SK-N-SH (cell line): ENCODE measurements around the gene LIN52. TPM values are rescaled to one million over a fixed set of nuclear protein-coding genes. Genes with fewer than 3 reads are reported as not detected.

ENCODE experiments used
- CTCF ChIA-PET: fragments of 300-600, 350-600 bp; formaldehyde crosslinking; extraction: SDS; loops from one replicate; lab custom pipeline; 2021; lab: Yijun Ruan, JAX
- POLR2A ChIA-PET: fragments of 350-600 bp; sonication (Branson Sonifier 250); formaldehyde crosslinking; extraction: SDS; loops from one replicate; lab custom pipeline; 2020; ENCODE audit warnings: antibody characterized with exemption, inconsistent platforms; lab: Yijun Ruan, JAX
- DNase-seq: peaks from one replicate; pipeline ENCODE4 v3.0.0; 2012
- H2AFZ ChIP-seq: fragments of 200-600 bp; sonication (generic); 2 replicates; pipeline ENCODE4 v1.8.1; 2016; ENCODE audit warnings: antibody characterized with exemption, mild to moderate bottlenecking, low read depth
- H3F3A ChIP-seq: fragments of 200-600 bp; sonication (generic); replicated peaks from 2 replicates; pipeline ENCODE3; 2016; ENCODE audit warnings: antibody characterized with exemption, mild to moderate bottlenecking; ENCODE audit not compliant: insufficient read depth
- H3K27ac ChIP-seq, 2 experiments: fragments of 200-500 bp in 1 of 2; fragments of 200-600 bp in 1 of 2; sonication (Bioruptor generic) in 1 of 2; sonication (generic), shearing (Covaris generic) in 1 of 2; 2 replicates each; pipeline versions ENCODE4 v1.5.1 to v1.6.1; 2014 to 2016; ENCODE audit warnings: low read depth in 2 of 2, inconsistent platforms in 1 of 2, low read length in 1 of 2, mild to moderate bottlenecking in 1 of 2, mixed read lengths in 1 of 2
- H3K27me3 ChIP-seq: fragments of 200-600 bp; sonication (generic), shearing (Covaris generic); 2 replicates; pipeline ENCODE4 v1.6.1; 2016; ENCODE audit warnings: mixed run types; ENCODE audit not compliant: insufficient read depth
- H3K36me3 ChIP-seq, 2 experiments: fragments of 200-500 bp in 1 of 2; fragments of 200-600 bp in 1 of 2; sonication (Bioruptor generic) in 1 of 2; sonication (generic) in 1 of 2; replicated peaks in 1 of 2; 2 replicates each; pipeline versions ENCODE3 to v1.5.1; 2014 to 2016; ENCODE audit warnings: low read length in 1 of 2, mild to moderate bottlenecking in 1 of 2; ENCODE audit not compliant: insufficient read depth in 2 of 2, control insufficient read depth in 1 of 2
- H3K4me1 ChIP-seq, 2 experiments: fragments of 200-500 bp in 1 of 2; fragments of 200-600 bp in 1 of 2; sonication (Bioruptor generic) in 1 of 2; sonication (generic), shearing (Covaris generic) in 1 of 2; 2 replicates each; pipeline versions ENCODE4 v1.5.1 to v1.6.1; 2014 to 2016; ENCODE audit warnings: low read depth in 1 of 2, low read length in 1 of 2, mixed run types in 1 of 2; ENCODE audit not compliant: insufficient read depth in 2 of 2, control insufficient read depth in 1 of 2
- H3K4me2 ChIP-seq: fragments of 200-600 bp; sonication (generic), shearing (Covaris generic); 2 replicates; pipeline ENCODE4 v1.6.1; 2017; ENCODE audit warnings: mixed run types
- H3K4me3 ChIP-seq, 2 experiments: fragments of 200-500 bp in 1 of 2; fragments of 200-600 bp in 1 of 2; sonication (Bioruptor generic) in 1 of 2; sonication (generic), shearing (Covaris generic) in 1 of 2; 2 replicates each; pipeline versions ENCODE4 v1.5.1 to v1.8.1; 2014 to 2016; ENCODE audit warnings: low read depth in 2 of 2, inconsistent platforms in 1 of 2, low read length in 1 of 2, mild to moderate bottlenecking in 1 of 2, mixed read lengths in 1 of 2, moderate library complexity in 1 of 2
- H3K79me2 ChIP-seq: fragments of 200-600 bp; sonication (generic); 2 replicates; pipeline ENCODE4 v1.8.1; 2017; ENCODE audit warnings: mild to moderate bottlenecking; ENCODE audit not compliant: insufficient read depth
- H3K9ac ChIP-seq: fragments of 200-600 bp; sonication (generic); 2 replicates; pipeline ENCODE4 v1.6.1; 2017; ENCODE audit warnings: mixed run types
- H3K9me2 ChIP-seq: fragments of 200-600 bp; sonication (generic); 2 replicates; pipeline ENCODE4 v1.6.1; 2017; ENCODE audit warnings: mixed run types
- H3K9me3 ChIP-seq: fragments of 200-600 bp; sonication (generic); 2 replicates; pipeline ENCODE4 v1.6.1; 2017; ENCODE audit warnings: mixed run types, mild to moderate bottlenecking, moderate library complexity
- H4K20me1 ChIP-seq: fragments of 200-600 bp; sonication (generic); 2 replicates; pipeline ENCODE4 v1.6.1; 2017; ENCODE audit warnings: mild to moderate bottlenecking, mixed run types; ENCODE audit not compliant: insufficient read depth
- CHD2 ChIP-seq: fragments of 150-350 bp; IDR thresholded peaks from 2 replicates; pipeline ENCODE4 v1.6.1; 2018; ENCODE audit warnings: low read length; ENCODE audit not compliant: partially characterized antibody
- ELF1 ChIP-seq: IDR thresholded peaks from 2 replicates; pipeline ENCODE4 v1.4.0; 2012
- EZH2phosphoT487 ChIP-seq: fragments of 200-600 bp; sonication (generic); IDR thresholded peaks from 2 replicates; pipeline ENCODE4 v1.6.1; 2017; ENCODE audit warnings: low read depth, mixed run types, mild to moderate bottlenecking, antibody characterized with exemption, moderate library complexity, borderline replicate concordance
- FOSL2 ChIP-seq: IDR thresholded peaks from 2 replicates; pipeline ENCODE4 v1.4.0; 2012; ENCODE audit warnings: low read depth, mild to moderate bottlenecking, moderate library complexity, borderline replicate concordance
- FOXM1 ChIP-seq: IDR thresholded peaks from 2 replicates; pipeline ENCODE4 v1.4.0; 2012; ENCODE audit warnings: low read depth, mild to moderate bottlenecking
- GATA2 ChIP-seq: sonication (generic); formaldehyde crosslinking; IDR thresholded peaks from 2 replicates; pipeline ENCODE4 v1.5.0; 2020; ENCODE audit warnings: mild to moderate bottlenecking, missing genetic modification reagents
- MEF2A ChIP-seq: IDR thresholded peaks from 2 replicates; pipeline ENCODE4 v1.4.0; 2012; ENCODE audit warnings: low read depth, borderline replicate concordance
- PBX3 ChIP-seq: IDR thresholded peaks from 2 replicates; pipeline ENCODE4; 2012
- RAD21 ChIP-seq: IDR thresholded peaks from 2 replicates; pipeline ENCODE4 v1.6.1; 2012; ENCODE audit warnings: mild to moderate bottlenecking, low read length
- RCOR1 ChIP-seq: fragments of 150-350 bp; IDR thresholded peaks from 2 replicates; pipeline ENCODE4 v1.6.1; 2017; ENCODE audit warnings: antibody characterized with exemption, low read length
- RFX5 ChIP-seq: IDR thresholded peaks from 2 replicates; pipeline ENCODE4 v1.6.1; 2012; ENCODE audit warnings: mild to moderate bottlenecking, improper control_type of control experiment, low read length
- SIN3A ChIP-seq: IDR thresholded peaks from 2 replicates; pipeline ENCODE4 v1.6.1; 2012; ENCODE audit warnings: low read depth, mild to moderate bottlenecking, low read length, moderate library complexity, borderline replicate concordance
- TEAD4 ChIP-seq: IDR thresholded peaks from 2 replicates; pipeline ENCODE4 v1.4.0; 2012; ENCODE audit warnings: mild to moderate bottlenecking, borderline replicate concordance; ENCODE audit not compliant: insufficient read depth
- USF2 ChIP-seq: fragments of 150-350 bp; IDR thresholded peaks from 2 replicates; pipeline ENCODE4 v1.6.1; 2017; ENCODE audit warnings: antibody characterized with exemption, low read length, low read depth, borderline replicate concordance
- WGBS: methylation state at CpG from one replicate; pipeline ENCODE4 v1.1.6; 2017; ENCODE audit warnings: low lambda C conversion rate; 5-methylcytosine and 5-hydroxymethylcytosine counted together
- polyA plus RNA-seq, 3 experiments: library from polyadenylated mRNA; depleted of rRNA; stranded (reverse); fragments of >200 nt; gene quantifications; 2 replicates each; pipeline ENCODE4 v1.2.3, GENCODE V29; 2012
- TF ChIP-seq, protein P1 (sequence below): IDR thresholded peaks from 2 replicates; pipeline ENCODE4 v1.4.0; 2012; ENCODE audit warnings: low read depth, borderline replicate concordance
- TF ChIP-seq, protein P2 (sequence below): fragments of 200-600 bp; sonication (generic); IDR thresholded peaks from 2 replicates; pipeline ENCODE4 v1.6.1; 2017; ENCODE audit warnings: antibody characterized with exemption, mild to moderate bottlenecking, moderate library complexity

The LIN52 gene
- polyA plus RNA-seq, 1 of the 3 experiments (the other 2 are of a cell fraction): 4.9 TPM

- 76% methylated on average over 3 of the region's 3 CpGs for WGBS
Measured at GRCh38 chr14:74169906-74170305, 85.2 kb downstream of the LIN52 start.

More at GRCh38 chr14:74169906-74170305, 85.2 kb downstream of the LIN52 start:
- no peak overlapping the region for H3K4me3 ChIP-seq
- no peaks in the 10 kb centered on the region for H3K4me1 ChIP-seq
- no peaks in the 10 kb centered on the region for H3F3A ChIP-seq
- H3K36me3 ChIP-seq: no peaks in the 10 kb centered on the region
- no peak overlapping the region for H2AFZ ChIP-seq
- H3K9me3 ChIP-seq: no peaks in the 10 kb centered on the region
- no peak for TF ChIP-seq RAD21
- no peak for TF ChIP-seq MEF2A
- TF ChIP-seq ELF1: no peak
- TF ChIP-seq, protein P1, sequence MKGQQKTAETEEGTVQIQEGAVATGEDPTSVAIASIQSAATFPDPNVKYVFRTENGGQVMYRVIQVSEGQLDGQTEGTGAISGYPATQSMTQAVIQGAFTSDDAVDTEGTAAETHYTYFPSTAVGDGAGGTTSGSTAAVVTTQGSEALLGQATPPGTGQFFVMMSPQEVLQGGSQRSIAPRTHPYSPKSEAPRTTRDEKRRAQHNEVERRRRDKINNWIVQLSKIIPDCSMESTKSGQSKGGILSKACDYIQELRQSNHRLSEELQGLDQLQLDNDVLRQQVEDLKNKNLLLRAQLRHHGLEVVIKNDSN: no peak
- no peak for TF ChIP-seq RFX5
- TF ChIP-seq SIN3A: no peak
- no peak for TF ChIP-seq PBX3
- no peak for TF ChIP-seq EZH2phosphoT487
- no peak for TF ChIP-seq GATA2 (CRISPR knock-in tag)
- no peak for TF ChIP-seq TEAD4
- TF ChIP-seq CHD2: no peak
- no peak for TF ChIP-seq FOSL2
- TF ChIP-seq, protein P2, sequence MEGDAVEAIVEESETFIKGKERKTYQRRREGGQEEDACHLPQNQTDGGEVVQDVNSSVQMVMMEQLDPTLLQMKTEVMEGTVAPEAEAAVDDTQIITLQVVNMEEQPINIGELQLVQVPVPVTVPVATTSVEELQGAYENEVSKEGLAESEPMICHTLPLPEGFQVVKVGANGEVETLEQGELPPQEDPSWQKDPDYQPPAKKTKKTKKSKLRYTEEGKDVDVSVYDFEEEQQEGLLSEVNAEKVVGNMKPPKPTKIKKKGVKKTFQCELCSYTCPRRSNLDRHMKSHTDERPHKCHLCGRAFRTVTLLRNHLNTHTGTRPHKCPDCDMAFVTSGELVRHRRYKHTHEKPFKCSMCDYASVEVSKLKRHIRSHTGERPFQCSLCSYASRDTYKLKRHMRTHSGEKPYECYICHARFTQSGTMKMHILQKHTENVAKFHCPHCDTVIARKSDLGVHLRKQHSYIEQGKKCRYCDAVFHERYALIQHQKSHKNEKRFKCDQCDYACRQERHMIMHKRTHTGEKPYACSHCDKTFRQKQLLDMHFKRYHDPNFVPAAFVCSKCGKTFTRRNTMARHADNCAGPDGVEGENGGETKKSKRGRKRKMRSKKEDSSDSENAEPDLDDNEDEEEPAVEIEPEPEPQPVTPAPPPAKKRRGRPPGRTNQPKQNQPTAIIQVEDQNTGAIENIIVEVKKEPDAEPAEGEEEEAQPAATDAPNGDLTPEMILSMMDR: no peak
- no peak for TF ChIP-seq RCOR1
- TF ChIP-seq FOXM1: no peak
- no peak for TF ChIP-seq USF2
- TF ChIP-seq, all 33 proteins: peak for 0
- H3K27me3 ChIP-seq: no peaks in the 10 kb centered on the region
- DNase-seq: no peak
- no peak overlapping the region for H3K27ac ChIP-seq
- ChIA-PET CTCF (no interaction called here), POLR2A (no interaction called here)
- H4K20me1 ChIP-seq: no peaks in the 10 kb centered on the region
- H3K4me2 ChIP-seq: no peak overlapping the region
- H3K79me2 ChIP-seq: no peaks in the 10 kb centered on the region; the same call in 1 of the 2 replicates
- no peaks in the 10 kb centered on the region for H3K9me2 ChIP-seq
- no peak overlapping the region for H3K9ac ChIP-seq
